HCT116 (cell line): ENCODE results near the gene CDC45. TPM values are rescaled to one million over a fixed set of nuclear protein-coding genes. Genes with fewer than 3 reads are reported as not detected.
"Not testable (repeated sequence)": the region's sequence is repeated elsewhere in the genome, so short reads cannot be mapped to it uniquely, and the experiment has no call there.

Experiments
- ATAC-seq: fragments of 200-7000 bp; cut with Tn5 transposase; 2 replicates; pipeline ENCODE4 v1.9.1; 2020; ENCODE audit warnings: mild to moderate bottlenecking, moderate library complexity
- BruUV-seq: library from RNA; stranded (reverse); fragments of 400-500 nt; replicated peaks from 2 replicates; lab custom pipeline; 2021; lab: Mats Ljungman, UMichigan
- CTCF ChIA-PET: fragments of 300-600 bp; sonication (Branson Sonifier 250); formaldehyde crosslinking; loops from one replicate; lab custom pipeline; 2021; ENCODE audit warnings: antibody characterized with exemption; lab: Charles Lee
- POLR2A ChIA-PET: fragments of 300-600, 350-600 bp; sonication (Branson Sonifier 250); formaldehyde crosslinking; loops from one replicate; lab custom pipeline; 2021; ENCODE audit warnings: antibody characterized with exemption; lab: Charles Lee
- RAD21 ChIA-PET, 2 experiments: fragments of 300-600 bp; sonication (Branson Sonifier 250); formaldehyde crosslinking; loops; one replicate each; lab custom pipeline; 2023; ENCODE audit warnings: low total read pairs in 2 of 2; ENCODE audit not compliant: uncharacterized antibody in 2 of 2, unreplicated experiment in 2 of 2, low non-redundant PET in 1 of 2; lab: Charles Lee
- DNase-seq: peaks from one replicate; pipeline ENCODE4 v3.0.0-alpha.2; 2010; ENCODE audit warnings: low read depth, low spot score
- H2AFZ ChIP-seq: fragments of 200-600 bp; shearing (Covaris generic), sonication (generic); 2 replicates; pipeline ENCODE4 v1.6.1; 2017; ENCODE audit warnings: low read depth, mixed run types, mixed read lengths, antibody characterized with exemption, low read length; ENCODE audit not compliant: poor library complexity, severe bottlenecking
- H3K27ac ChIP-seq: 2 replicates; pipeline ENCODE4 v1.5.1; 2012; ENCODE audit warnings: low read depth, low read length
- H3K27me3 ChIP-seq: fragments of 200-600 bp; sonication (generic); 2 replicates; pipeline ENCODE4 v1.6.1; 2016; ENCODE audit warnings: mixed run types, low read length, mixed read lengths; ENCODE audit not compliant: insufficient read depth
- H3K36me3 ChIP-seq, 2 experiments: fragments of 200-500 bp in 1 of 2; fragments of 200-600 bp in 1 of 2; sonication (Bioruptor generic) in 1 of 2; sonication (generic) in 1 of 2; 2 replicates each; pipeline versions ENCODE4 v1.5.1 to v1.6.1; 2014 to 2016; ENCODE audit warnings: low read length in 2 of 2, inconsistent platforms in 1 of 2, mixed read lengths in 1 of 2, mixed run types in 1 of 2; ENCODE audit not compliant: insufficient read depth in 2 of 2, control insufficient read depth in 1 of 2
- H3K4me1 ChIP-seq, 2 experiments: fragments of 200-600 bp in 1 of 2; sonication (generic) in 1 of 2; 2 replicates each; pipeline versions ENCODE4 v1.5.1 to v1.6.1; 2012 to 2017; ENCODE audit warnings: low read length in 2 of 2, inconsistent platforms in 1 of 2, mild to moderate bottlenecking in 1 of 2, mixed read lengths in 1 of 2, mixed run types in 1 of 2, moderate library complexity in 1 of 2; ENCODE audit not compliant: insufficient read depth in 2 of 2, control insufficient read depth in 1 of 2
- H3K4me2 ChIP-seq: fragments of 200-600 bp; sonication (generic); 2 replicates; pipeline ENCODE4 v1.6.1; 2017; ENCODE audit warnings: mixed run types, low read length, mixed read lengths
- H3K4me3 ChIP-seq, 2 experiments: fragments of 200-600 bp in 1 of 2; sonication (generic) in 1 of 2; replicated peaks in 1 of 2; 2 replicates each; pipeline ENCODE4 v1.5.1; 2011 to 2016; ENCODE audit warnings: low read length in 2 of 2, control low read depth in 1 of 2, low read depth in 1 of 2, mild to moderate bottlenecking in 1 of 2, mixed read lengths in 1 of 2, mixed run types in 1 of 2
- H3K79me2 ChIP-seq: fragments of 200-600 bp; sonication (generic); 2 replicates; pipeline ENCODE4 v1.6.1; 2017; ENCODE audit warnings: mild to moderate bottlenecking, mixed run types, low read length, moderate library complexity, mixed read lengths; ENCODE audit not compliant: insufficient read depth
- H3K9ac ChIP-seq: fragments of 200-600 bp; sonication (generic); 2 replicates; pipeline ENCODE4 v1.6.1; 2016; ENCODE audit warnings: low read length, mixed read lengths
- H3K9me2 ChIP-seq: fragments of 200-600 bp; sonication (generic), shearing (Covaris generic); 2 replicates; pipeline ENCODE4 v1.6.1; 2017; ENCODE audit warnings: mixed run types, mild to moderate bottlenecking, moderate library complexity; ENCODE audit not compliant: insufficient read depth
- H3K9me3 ChIP-seq, 2 experiments: fragments of 200-500 bp in 1 of 2; fragments of 200-600 bp in 1 of 2; sonication (Bioruptor generic) in 1 of 2; sonication (generic) in 1 of 2; 2 replicates each; pipeline ENCODE4 v1.6.1; 2014 to 2017; ENCODE audit warnings: low read length in 2 of 2, mixed read lengths in 2 of 2, inconsistent platforms in 1 of 2, low read depth in 1 of 2, mild to moderate bottlenecking in 1 of 2, mixed run types in 1 of 2, moderate library complexity in 1 of 2; ENCODE audit not compliant: control insufficient read depth in 1 of 2, insufficient read depth in 1 of 2
- H4K20me1 ChIP-seq: fragments of 200-600 bp; sonication (generic), shearing (Covaris generic); 2 replicates; pipeline ENCODE4 v1.6.1; 2017; ENCODE audit warnings: mixed run types, mild to moderate bottlenecking, moderate library complexity; ENCODE audit not compliant: insufficient read depth
- CBX3 ChIP-seq: IDR thresholded peaks from 2 replicates; pipeline ENCODE4 v1.6.1; 2012; ENCODE audit warnings: low read depth
- CEBPB ChIP-seq: IDR thresholded peaks from 2 replicates; pipeline ENCODE4 v1.6.1; 2012; ENCODE audit warnings: low read depth
- EGR1 ChIP-seq: IDR thresholded peaks from 2 replicates; pipeline ENCODE4 v1.6.1; 2012; ENCODE audit warnings: low read depth
- ELF1 ChIP-seq: IDR thresholded peaks from 2 replicates; pipeline ENCODE4 v1.6.1; 2012; ENCODE audit warnings: low read depth, borderline replicate concordance
- EZH2 ChIP-seq: fragments of 200-600 bp; sonication (generic); IDR thresholded peaks from 2 replicates; pipeline ENCODE4 v1.6.1; 2017; ENCODE audit warnings: antibody characterized with exemption, mixed run types
- EZH2phosphoT487 ChIP-seq: fragments of 200-600 bp; IDR thresholded peaks from 2 replicates; pipeline ENCODE4 v1.6.1; 2018; ENCODE audit warnings: antibody characterized with exemption, borderline replicate concordance
- JUND ChIP-seq: IDR thresholded peaks from 2 replicates; pipeline ENCODE4 v1.6.1; 2012
- POLR2A ChIP-seq: IDR thresholded peaks from 2 replicates; pipeline ENCODE4 v1.7.0; 2011; ENCODE audit warnings: borderline replicate concordance; ENCODE audit not compliant: insufficient read depth, insufficient read length; ENCODE audit errors: extremely low read depth
- intact Hi-C: fragments of 100-400 bp; cut with micrococcal nuclease; formaldehyde crosslinking; loops from 2 replicates; pipeline ENCODE4 v1.10.0; 2022
- total RNA-seq: library from RNA; stranded (reverse); gene quantifications from one replicate; pipeline ENCODE4 v1.2.1, GENCODE V29; 2021; ENCODE audit not compliant: unreplicated experiment
- TF ChIP-seq, protein P1 (sequence below), 3 experiments: fragments of 200-600 bp in 1 of 3; sonication (generic) in 1 of 3; IDR thresholded peaks in 2 of 3; conservative IDR thresholded peaks in 1 of 3; 2 replicates each; pipeline ENCODE4 v1.5.1; 2012 to 2017; ENCODE audit warnings: low read depth in 2 of 3, low read length in 2 of 3, antibody characterized with exemption in 1 of 3, borderline replicate concordance in 1 of 3, control low read depth in 1 of 3, mild to moderate bottlenecking in 1 of 3, mixed read lengths in 1 of 3, mixed run types in 1 of 3, moderate library complexity in 1 of 3; ENCODE audit not compliant: insufficient read depth in 1 of 3

The CDC45 gene
- total RNA-seq, 1 experiment from 2014 or later, result 43.4 TPM

DNA sequence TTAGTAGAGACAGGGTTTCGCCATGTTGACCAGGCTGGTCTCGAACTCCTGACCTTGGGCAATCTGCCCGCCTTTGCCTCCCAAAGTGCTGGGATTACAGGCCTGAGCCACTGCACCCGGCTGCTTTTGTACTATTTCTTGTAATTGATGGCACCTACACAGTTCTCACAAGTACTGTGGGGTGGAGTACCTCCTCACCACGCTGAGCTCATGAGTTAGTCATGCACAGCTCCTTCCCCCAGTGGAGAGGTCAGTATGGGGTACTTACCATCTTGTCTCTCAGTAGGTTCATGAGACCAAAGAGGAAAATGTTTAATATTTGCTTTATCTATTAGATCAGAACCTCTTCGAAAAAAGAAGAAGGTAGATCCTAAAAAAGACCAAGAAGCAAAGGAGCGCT is 45.3 kb upstream of the CDC45 start (continued):
- TF ChIP-seq ELF1 (no peak), EZH2 (no peak), EGR1 (no peak), CEBPB (no peak), JUND (no peak), POLR2A (no peak), CBX3 (no peak)

DNA sequence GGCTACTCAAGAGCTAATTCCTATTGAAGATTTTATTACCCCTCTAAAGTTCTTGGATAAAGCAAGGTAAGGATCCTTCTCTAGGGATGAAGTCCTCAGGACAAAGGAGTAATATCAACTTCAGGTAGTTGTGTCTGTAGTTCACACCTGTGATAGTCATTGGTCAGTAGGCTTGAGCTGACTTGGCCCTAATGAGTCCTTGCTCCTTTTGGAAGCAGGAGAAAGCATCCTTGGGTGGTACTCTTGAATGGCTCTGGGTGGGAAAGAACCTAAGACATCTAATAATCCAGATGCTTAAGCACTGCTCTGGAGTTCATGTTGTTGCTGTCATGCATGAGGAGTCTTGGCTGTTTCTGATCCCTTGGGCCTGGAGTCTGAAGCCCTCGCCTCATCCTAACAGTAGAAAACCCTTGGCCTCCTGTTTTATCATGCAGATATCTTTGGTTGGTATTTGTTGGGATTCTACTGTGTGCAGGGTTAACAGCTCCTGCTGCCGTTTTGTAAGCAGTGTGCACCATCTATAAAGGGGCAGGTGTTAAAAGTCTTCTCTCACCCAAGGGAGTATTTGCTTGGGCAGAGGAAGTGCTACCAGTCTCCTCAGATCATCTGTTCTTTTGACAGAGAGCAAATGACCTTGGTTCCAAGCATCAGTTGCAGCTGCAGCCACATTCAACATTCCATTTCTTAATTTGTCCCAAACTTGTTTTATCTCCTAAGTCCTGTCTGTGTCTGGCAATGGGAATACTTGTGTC is 44.7 kb upstream of the CDC45 start:
- ChIA-PET POLR2A (interaction anchor here (1.5 kb wide), 1 partner anchor 9 kb away, joined by 5 read pairs; no protein-coding TSS in a partner anchor), RAD21 (no interaction called here), CTCF (no interaction called here)
- Histone ChIP-seq H3K9ac (no peak overlapping the region), H2AFZ (no peak overlapping the region), H3K4me1 (peaks cover 11 to 13% of the 10 kb centered on the region in 2 experiments), H4K20me1 (no peaks in the 10 kb centered on the region), H3K79me2 (peaks cover 35% of the 10 kb centered on the region), H3K27me3 (no peaks in the 10 kb centered on the region), H3K9me2 (no peaks in the 10 kb centered on the region), H3K4me2 (no peak overlapping the region), H3K36me3 (peaks cover 4 to 12% of the 10 kb centered on the region in 2 experiments; a peak in 2 of 4 replicates), H3K4me3 (no peak overlapping the region), H3K9me3 (no peaks in the 10 kb centered on the region), H3K27ac (no peak overlapping the region)
- ATAC-seq, result no peak
- DNase-seq, result no peak
- TF ChIP-seq CBX3 (no peak), ELF1 (no peak), EZH2phosphoT487 (no peak), JUND (no peak), CEBPB (no peak)
- TF ChIP-seq, protein P1, sequence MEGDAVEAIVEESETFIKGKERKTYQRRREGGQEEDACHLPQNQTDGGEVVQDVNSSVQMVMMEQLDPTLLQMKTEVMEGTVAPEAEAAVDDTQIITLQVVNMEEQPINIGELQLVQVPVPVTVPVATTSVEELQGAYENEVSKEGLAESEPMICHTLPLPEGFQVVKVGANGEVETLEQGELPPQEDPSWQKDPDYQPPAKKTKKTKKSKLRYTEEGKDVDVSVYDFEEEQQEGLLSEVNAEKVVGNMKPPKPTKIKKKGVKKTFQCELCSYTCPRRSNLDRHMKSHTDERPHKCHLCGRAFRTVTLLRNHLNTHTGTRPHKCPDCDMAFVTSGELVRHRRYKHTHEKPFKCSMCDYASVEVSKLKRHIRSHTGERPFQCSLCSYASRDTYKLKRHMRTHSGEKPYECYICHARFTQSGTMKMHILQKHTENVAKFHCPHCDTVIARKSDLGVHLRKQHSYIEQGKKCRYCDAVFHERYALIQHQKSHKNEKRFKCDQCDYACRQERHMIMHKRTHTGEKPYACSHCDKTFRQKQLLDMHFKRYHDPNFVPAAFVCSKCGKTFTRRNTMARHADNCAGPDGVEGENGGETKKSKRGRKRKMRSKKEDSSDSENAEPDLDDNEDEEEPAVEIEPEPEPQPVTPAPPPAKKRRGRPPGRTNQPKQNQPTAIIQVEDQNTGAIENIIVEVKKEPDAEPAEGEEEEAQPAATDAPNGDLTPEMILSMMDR (IDR thresholded peaks at IDR 0.05 in 2 of 3, conservative IDR thresholded peaks at IDR 0.05 in 1 of 3; ENCODE audit: borderline replicate concordance in 1 of 3, insufficient read depth in 1 of 3, low read depth in 2 of 3, low read length in 2 of 3), result no peak
- no TSS peak for BruUV-seq
- intact Hi-C loops, result no loop called here

DNA sequence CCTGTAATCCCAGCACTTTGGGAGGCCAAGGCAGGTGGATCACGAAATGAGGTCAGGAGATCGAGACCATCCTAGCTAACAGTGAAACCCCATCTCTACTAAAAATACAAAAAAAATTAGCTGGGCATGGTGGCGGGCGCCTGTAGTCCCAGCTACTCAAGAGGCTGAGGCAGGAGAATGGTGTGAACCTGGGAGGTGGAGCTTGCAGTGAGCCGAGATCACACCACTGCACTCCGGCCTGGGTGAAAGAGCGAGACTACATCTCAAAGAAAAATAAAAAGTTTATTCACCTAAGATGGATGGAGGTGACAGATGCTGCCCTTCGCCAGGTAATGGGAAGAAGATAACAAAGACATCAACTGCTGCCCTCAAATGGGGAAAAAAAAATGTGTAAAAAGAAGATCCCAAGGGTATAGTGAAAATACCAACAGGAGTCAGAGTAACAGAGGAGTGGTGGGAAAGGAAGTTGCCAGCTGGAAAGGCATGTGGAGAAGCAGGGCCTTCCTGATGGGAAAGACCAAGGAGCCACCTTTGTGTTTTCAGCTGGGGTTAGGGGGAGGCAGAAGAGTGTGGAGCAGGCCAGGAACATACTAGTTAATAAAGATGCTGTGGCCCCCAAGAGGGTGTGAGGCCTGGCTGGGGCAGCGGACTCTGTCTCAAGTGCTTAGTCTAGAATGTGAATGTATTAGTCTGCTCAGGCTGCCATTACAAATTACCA is 43.1 kb upstream of the CDC45 start:
- ATAC-seq, H3K27ac ChIP-seq, H3K9me3 ChIP-seq, CTCF ChIA-PET, DNase-seq, intact Hi-C loops, RAD21 ChIA-PET, BruUV-seq, H3K4me3 ChIP-seq, H3K27me3 ChIP-seq, POLR2A ChIA-PET, H4K20me1 ChIP-seq, H3K9me2 ChIP-seq, H3K9ac ChIP-seq, H3K4me2 ChIP-seq, H3K4me1 ChIP-seq, H2AFZ ChIP-seq: not testable (repeated sequence)
- peaks cover 28% of the 10 kb centered on the region for H3K79me2 ChIP-seq
- peaks cover 4 to 12% of the 10 kb centered on the region in 2 experiments; a peak in 2 of 4 replicates for H3K36me3 ChIP-seq
